GM19193 (cell line): ENCODE data around the gene CRABP1.

Experiments
- POLR2A ChIP-seq: IDR thresholded peaks from 4 replicates; pipeline ENCODE4 v1.6.1; 2011; ENCODE audit not compliant: insufficient read depth, insufficient read length; ENCODE audit errors: extremely low read depth

The CRABP1 gene

DNA sequence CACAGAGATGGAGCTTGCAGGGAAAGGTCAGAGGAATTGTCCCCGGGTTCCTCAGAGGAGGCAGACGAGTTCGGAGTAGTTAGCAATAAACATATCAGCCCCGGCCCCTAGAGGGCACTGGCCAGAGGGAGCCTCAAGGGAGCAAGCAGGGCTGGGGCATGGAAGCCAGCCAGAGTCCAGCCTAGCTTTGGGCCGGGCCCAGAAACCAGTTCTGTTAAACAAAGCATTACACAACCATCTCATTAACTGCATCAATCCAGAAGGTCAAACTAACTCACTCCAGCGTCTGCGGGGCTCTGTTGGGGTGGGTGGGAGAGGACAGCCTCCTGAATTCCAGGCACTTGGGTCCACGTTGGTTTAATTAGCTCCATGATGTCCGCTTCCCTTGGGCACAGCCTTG is 56.8 kb downstream of the CRABP1 start:
- no peak for TF ChIP-seq POLR2A

DNA sequence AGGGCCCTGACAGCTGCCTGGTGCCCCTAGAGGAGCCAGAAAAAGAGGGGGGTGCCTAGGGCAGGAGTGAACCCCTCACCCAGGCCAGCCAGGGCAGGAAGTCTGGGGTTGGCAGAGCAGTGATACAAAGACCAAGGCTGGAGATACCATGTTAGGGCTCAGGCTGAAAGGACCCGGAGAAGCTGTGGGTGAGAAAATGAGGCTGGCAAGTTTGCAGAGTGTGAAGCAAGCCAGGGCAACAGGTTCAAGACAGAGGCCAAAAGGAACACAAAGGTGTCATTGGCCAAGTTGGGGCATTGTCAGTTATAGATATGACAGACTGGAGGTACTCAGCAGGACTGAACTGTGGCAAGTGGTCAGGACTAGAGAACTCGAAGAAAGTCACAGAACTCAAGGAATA is 57.2 kb downstream of the CRABP1 start:
- no peak for TF ChIP-seq POLR2A
